GM19351 (cell line): ENCODE measurements around the gene RPTOR.

Experiments used
- ATAC-seq: cut with Tn5 transposase; IDR thresholded peaks from one replicate; pipeline ENCODE4 v1.9.1; 2021; ENCODE audit warnings: mild to moderate bottlenecking, moderate library complexity; ENCODE audit not compliant: unreplicated experiment

Gene RPTOR

DNA sequence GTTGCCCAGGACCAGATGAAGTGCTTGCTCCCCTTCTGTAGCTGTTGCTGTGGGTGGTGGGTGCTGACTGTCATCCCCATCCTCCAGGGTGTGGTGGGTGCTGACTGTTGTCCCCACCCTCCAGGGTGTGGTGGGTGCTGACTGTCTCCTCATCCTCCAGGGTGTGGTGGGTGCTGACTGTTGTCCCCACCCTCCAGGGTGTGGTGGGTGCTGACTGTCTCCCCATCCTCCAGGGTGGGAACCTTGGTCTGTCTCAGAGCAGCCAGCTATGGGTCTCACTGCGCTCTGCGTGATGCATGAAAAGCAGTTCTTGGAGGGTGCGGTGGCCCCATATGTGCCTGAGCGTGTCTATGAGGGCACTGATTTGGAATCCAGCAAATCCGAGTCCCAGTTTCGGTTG, 163.8 kb downstream of the RPTOR start:
- ATAC-seq: no peak

DNA sequence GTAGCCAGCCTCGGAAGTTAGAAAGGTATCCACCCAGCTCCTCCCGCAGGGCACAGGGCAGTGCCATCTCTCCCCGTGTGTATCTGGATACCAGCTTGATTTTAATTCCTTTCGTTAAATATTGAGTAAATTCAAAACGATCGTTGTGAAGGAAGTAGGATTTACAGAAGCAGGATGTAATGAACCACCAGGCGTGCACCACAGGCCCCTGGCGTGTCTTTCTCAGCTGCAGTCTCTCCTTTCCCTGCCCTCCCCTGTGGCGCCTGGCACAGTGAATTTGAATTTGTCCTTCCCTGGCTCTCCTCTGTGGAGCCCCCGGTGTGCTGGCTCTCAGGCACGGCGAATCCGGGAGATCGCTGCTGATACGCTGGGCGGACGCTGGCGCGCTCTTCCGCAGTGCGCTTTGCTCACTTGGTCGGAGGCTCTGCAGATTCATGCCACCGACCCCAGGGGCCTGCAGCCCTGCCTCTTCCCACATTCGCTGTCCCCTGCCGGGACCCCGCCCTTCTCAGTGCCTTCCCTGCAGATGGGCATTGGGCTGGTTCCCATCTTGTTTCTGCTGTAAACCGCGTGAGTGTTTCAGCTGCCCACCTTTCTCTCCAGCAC, 164.6 kb downstream of the RPTOR start:
- ATAC-seq: no peak

DNA sequence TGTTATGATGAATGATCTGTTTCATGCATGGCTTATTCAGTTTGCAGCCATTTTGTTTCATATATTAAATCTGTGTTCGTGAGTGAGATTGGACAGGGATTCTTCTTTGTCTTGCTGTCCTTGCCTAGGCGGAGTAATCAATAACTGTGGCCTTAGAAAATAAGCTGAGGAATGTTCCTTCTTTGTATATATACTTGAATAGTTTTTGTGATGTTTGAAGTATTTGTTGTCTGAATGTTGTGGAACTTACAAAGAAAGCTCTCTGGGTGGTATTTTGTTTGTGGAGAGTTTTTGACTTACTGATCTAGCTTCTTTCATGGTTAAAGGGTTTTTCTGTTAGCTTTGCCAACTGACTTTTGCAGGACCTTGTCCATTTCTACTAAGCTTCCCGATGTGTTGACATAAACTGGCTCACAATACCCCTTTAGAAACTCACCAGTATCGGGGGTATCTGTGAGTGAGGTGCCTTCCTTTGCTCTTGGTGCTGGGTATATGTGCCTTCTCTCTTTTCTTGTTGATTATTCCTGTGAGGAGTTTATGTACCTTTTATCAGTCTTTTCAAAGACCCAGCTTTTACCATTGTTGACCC, 166.2 kb downstream of the RPTOR start:
- no peak for ATAC-seq

DNA sequence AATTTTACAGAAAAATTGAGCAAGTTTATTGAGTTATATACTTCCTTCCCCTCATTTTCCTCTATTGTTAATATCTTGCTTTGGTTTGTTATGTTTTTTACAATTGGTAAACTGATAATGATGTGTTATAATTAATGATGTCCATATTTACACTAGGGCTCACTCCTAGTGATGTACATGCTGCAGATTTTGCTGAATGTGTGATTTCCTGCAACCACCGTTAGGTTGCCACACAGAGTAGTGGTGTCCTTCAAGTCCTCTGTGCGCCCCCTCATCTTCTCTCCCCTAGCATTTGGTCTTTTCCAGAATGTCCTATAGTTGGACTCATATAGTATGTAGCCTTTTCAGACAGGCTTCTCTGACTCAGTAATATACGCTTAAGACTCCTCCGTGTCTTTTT, 167.5 kb downstream of the RPTOR start:
- no peak for ATAC-seq

DNA sequence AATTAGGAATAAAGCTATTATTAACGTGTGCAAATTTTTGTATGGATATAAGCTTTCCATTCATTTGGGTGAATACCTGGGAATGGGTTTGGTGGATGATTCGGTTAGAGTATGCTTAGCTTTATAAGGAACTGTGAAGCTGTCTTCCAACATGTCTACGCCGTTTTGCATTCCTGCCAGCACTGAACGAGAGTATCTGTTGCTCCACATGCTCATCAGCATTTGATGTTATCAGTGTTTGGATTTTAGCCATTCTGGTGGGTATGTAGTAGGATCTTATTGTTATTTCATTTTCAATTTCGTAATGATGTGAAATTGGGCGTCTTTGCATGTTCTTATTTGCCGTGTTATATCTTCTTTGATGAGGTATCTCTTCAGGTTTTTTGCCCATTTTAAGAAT, 168.0 kb downstream of the RPTOR start:
- ATAC-seq: no peak

- ATAC-seq: no peak
Measured at GRCh38 chr17:80716986-80717719, 172.5 kb downstream of the RPTOR start.

GRCh38 chr17:80717720-80718083, 173.1 kb downstream of the RPTOR start:
- ATAC-seq: no peak

DNA sequence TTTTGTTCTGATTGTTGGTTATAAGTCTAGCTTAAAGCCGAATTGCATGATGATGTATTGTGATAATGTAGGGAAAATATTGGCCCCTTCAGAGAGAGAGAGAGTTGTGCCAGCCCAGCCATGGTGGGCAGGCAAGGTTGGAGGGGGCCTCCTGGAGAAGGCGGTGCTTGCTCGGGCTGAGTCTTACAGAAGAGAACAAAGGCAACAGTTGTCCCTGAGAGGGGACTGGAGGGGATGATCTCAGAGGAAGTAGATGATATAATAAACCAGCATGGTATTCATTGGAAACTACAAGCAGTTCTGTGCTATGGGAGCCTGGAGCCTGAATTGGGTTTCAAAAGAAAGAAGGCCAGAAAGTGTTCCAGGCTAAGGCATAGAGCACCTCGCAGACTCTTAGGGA, 173.8 kb downstream of the RPTOR start:
- no peak for ATAC-seq

DNA sequence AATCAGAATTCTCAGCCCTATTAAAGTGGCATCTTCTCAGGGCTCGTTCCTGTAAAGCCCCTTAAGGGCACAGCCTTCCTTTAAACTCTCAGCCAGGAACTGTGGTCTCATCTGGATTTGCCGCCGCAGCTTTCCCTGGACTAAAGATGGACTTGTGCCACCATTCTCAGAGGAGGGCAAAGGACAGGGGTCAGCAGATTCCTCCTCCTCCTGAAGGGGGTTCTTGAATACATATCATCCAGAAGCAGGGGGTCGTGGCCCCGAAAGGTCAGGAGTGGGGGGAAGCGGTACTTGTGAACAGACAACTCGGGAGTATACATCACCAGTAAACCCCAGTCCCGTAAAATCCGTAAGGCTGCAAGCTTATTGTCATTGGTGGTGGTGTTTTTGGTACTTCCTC, 174.8 kb downstream of the RPTOR start:
- ATAC-seq: no peak

GRCh38 chr17:80720610-80721577, 176.3 kb downstream of the RPTOR start:
- ATAC-seq: no peak

GRCh38 chr17:80722661-80723060, 178.0 kb downstream of the RPTOR start:
- ATAC-seq: no peak

DNA sequence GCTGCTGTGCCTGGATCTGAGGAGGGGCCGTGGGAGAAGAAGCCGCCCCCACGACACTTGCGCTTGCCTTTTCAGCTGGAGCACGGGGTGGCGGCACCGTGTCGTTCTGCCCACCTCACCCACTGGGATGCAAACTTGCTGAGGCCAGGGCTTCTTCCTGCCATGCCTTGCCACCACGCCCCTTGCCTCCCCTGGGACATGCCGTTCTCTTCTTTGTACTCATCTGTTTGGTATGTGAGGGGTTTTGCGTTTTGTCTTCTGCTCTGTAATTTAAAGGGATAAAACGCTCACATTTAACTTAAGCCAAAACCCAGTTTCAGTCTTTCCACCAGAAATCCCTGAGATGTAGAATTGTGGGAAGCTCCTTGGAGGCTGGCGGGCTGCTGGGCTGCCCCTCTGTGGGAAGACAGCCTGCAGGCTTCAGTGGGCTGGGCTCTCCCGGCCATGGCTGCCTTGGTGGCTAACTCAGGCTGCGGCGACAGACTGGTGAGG, 180.2 kb downstream of the RPTOR start:
- ATAC-seq: no peak

GRCh38 chr17:80725517-80725916, 180.9 kb downstream of the RPTOR start:
- no peak for ATAC-seq

DNA sequence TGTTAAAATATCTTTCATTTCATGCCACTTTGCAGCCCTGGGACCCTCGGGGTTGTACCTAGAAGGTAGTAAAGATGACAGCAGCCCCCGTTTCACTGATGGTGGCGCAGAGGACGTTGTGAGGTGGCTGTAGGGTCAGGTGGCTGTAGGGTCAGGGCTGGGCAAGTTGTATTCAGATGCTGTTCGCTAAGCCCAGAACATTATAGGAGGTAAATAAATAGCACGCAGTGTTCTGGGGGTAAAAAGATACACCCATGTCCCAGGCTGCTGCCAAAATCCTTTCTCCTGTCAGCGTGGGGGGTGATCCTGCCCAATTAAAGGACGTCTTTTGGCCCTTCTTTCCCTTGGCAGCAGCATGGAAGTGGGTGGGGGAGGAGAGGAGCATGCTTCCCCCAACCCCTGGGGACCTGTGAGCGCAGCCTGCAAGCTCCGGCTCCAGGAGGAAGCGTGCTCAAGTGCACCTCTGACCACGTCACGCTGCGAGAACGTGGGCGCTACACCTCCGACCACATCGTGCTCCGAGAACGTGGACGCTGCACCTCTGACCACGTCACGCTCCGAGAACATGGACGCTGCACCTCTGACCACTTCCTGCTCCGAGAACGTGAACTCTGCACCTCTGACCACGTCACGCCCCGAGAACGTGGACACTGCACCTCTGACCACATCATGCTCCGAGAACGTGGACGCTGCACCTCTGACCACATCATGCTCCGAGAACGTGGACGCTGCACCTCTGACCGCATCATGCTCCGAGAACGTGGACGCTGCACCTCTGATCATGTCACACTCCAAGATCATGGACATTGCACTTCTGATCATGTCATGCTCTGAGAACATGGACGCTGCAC, 182.1 kb downstream of the RPTOR start:
- ATAC-seq: no peak

DNA sequence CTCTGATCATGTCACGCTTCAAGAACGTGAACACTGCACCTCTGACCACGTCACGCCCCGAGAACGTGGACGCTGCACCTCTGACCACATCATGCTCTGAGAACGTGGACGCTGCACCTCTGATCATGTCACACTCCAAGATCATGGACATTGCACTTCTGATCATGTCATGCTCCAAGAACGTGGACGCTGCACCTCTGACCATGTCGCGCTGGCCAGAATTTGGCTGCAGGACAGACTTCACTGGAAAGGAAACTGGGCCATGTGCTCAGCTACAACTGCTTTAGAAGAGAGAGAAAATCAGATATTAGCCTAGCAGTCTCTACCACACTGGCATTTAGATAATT, 182.7 kb downstream of the RPTOR start:
- ATAC-seq: no peak

DNA sequence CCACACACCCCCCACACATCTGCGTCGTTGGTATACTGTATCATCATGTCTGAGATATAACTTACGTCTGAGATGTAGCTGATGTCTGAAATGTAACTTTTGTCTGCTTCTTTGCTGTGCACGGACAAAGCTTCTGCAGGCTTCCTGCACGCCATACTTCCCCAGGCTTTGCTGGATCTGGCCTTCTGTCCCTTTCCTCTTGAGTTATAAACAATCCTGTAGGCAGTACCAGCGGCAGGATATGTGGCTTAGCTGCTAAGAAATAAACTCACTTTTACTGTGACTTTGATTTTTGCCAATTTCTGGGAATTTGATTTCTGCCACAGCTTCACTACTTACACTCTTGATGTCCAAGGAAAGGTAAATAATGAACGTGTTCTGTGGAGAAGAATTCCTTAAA, 184.4 kb downstream of the RPTOR start:
- no peak for ATAC-seq

DNA sequence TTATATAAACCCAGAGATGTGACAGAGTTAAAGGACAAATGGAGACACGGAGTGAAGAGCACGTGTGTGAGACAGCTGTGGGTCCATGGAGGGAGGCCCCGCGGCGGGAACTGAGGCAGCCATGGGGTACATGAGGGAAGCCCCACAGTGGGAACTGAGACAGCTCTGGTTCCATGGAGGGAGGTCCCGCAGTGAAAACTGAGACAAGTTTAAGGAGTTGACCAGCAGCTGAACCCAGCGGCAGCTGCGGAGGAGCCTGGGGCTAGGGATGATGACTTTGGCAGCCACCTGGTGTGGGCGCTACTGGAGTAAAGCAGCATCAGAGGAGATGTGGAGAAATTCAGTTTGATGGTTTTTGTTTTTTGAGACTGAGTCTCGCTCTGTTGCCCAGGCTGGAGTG, 185.1 kb downstream of the RPTOR start:
- no peak for ATAC-seq

GRCh38 chr17:80730739-80731138, 186.1 kb downstream of the RPTOR start:
- no peak for ATAC-seq

DNA sequence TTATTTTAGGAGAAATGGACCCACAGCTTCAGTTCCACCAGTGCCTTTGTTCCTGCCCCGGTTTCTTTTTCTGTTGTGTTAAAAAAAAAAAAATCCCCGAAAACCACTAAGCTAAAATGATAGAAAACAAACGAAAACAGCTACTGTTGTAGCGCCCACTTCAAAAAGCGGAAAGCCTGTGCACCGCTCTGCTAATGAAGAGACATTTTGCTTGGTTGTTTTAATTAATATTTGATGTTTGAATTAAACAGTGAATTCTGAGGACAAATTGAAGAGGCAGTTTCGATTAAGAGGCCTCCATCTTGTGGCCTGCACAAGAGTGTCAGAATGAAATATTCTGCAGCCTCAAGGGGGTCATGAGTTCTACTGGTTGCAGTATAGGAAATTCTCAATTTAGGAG, 186.7 kb downstream of the RPTOR start:
- no peak for ATAC-seq

DNA sequence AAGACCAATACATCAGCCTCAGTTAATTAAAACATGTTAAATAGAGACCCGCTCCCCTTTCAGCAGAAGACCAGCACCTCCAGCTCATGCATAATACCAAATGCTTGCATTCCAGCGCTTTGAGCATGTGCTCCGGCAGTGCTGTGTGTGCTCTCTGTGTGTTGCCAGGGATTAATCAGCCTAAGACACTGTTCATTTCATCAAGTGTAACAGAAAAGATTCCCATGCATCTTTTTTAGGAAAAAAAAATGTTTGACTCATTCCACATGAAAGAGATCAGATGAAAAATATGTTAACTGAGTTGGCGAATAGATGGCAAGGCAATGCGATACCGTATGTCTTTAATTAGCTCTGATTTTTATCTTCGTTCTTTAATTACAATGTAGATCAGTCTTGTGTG, 187.6 kb downstream of the RPTOR start:
- no peak for ATAC-seq
